AG04450 (cell line): Measurements from ENCODE around the gene RET. TPM values are rescaled to one million over a fixed set of nuclear protein-coding genes. Genes with fewer than 3 reads are reported as not detected.

Experiments
- CTCF ChIA-PET: fragments of 300-600, 350-600 bp; formaldehyde crosslinking; extraction: SDS; loops from one replicate; lab custom pipeline; 2022; ENCODE audit warnings: antibody characterized with exemption, inconsistent platforms; lab: Charles Lee
- POLR2A ChIA-PET: fragments of 350-600 bp; formaldehyde crosslinking; extraction: SDS; loops from one replicate; lab custom pipeline; 2021; ENCODE audit warnings: antibody characterized with exemption, inconsistent platforms; lab: Yijun Ruan, JAX
- DNase-seq: peaks from one replicate; pipeline ENCODE4 v3.0.0-alpha.2; 2011; ENCODE audit warnings: low read depth, low spot score
- H3K27ac ChIP-seq: one replicate; pipeline ENCODE4 v1.5.1; 2012; ENCODE audit warnings: low read depth, low read length, control low read depth
- H3K27me3 ChIP-seq: one replicate; pipeline ENCODE4 v1.6.0; 2012; ENCODE audit warnings: low read length; ENCODE audit not compliant: control insufficient read depth, insufficient read depth
- H3K4me3 ChIP-seq: 2 replicates; pipeline ENCODE4 v1.5.1; 2011; ENCODE audit warnings: mild to moderate bottlenecking, low read depth, low read length, control low read depth
- H3K9me3 ChIP-seq: 2 replicates; pipeline ENCODE4 v1.5.1; 2012; ENCODE audit warnings: low read length; ENCODE audit not compliant: control insufficient read depth, insufficient read depth
- CTCF ChIP-seq: IDR thresholded peaks from 2 replicates; pipeline ENCODE4 v1.5.1; 2011; ENCODE audit warnings: low read depth, low read length, control low read depth, inconsistent platforms
- polyA minus RNA-seq: library from RNA; depleted of rRNA, polyadenylated mRNA; stranded (reverse); fragments of >200 nt; gene quantifications from 2 replicates; pipeline ENCODE4 v1.2.3, GENCODE V29; 2011; rRNA and poly(A)+ RNA removed
- polyA plus RNA-seq: library from polyadenylated mRNA; depleted of rRNA; stranded (reverse); fragments of >200 nt; gene quantifications from 2 replicates; pipeline ENCODE4 v1.2.3, GENCODE V29; 2011; rRNA removed

Gene RET
- polyA plus RNA-seq (0.06 and 0.17 TPM in 2 replicates), polyA minus RNA-seq (0.37 and 0.91 TPM in 2 replicates)

- CTCF ChIA-PET: interaction anchor here (0.6 kb wide), 1 partner anchor 62 kb away, joined by 8 read pairs; no protein-coding TSS in a partner anchor
- POLR2A ChIA-PET: no interaction called here
- no peak within 1 kb of the TSS for H3K27ac ChIP-seq
- TF ChIP-seq CTCF: no peak
- H3K9me3 ChIP-seq: no peaks in the 10 kb centered on the region
- H3K27me3 ChIP-seq: peaks cover 36% of the 10 kb centered on the region
- no peak for DNase-seq
- no peak within 1 kb of the TSS for H3K4me3 ChIP-seq
Measured at GRCh38 chr10:43076876-43077420, at the start of gene RET. Gene RET, plus strand, starts transcription at chr10:43077069. Its CDS starts 190 bp downstream, at chr10:43077259.

DNA sequence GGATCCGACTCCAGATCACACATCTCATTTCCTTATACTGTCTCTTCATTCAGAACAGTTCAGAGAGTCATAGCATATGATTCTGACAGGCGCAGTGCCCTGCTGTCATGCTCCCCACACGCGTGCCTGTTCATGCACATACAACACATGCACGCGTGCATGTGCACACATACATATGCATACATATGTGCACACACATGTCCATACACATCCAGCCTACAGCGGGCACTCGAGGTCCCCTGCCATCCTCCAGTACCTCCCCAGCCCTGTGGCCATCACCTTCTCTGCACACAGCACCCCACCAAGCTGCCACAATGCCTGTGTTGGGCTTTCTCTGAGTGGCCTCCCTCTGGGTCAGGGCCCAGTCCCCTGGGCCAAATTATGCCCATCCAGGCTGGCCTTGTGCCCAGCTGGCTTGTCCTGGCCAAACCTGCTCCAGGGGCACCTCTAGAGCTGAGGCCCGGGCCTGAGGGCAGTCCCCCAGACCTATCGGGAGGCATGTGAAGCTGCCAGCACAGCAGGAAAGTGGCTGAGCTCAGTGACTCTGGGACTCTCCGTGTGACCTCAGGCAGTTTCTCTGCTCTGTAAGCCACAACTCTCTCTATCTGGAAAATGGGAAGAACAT is 49.4 kb upstream of the RET start:
- Histone ChIP-seq H3K9me3 (no peaks in the 10 kb centered on the region; the same call in 1 of the 2 replicates), H3K27ac (no peak overlapping the region), H3K27me3 (no peaks in the 10 kb centered on the region), H3K4me3 (no peak overlapping the region)
- POLR2A ChIA-PET: no interaction called here
- CTCF ChIA-PET: interaction anchor here (0.5 kb wide), 1 partner anchor 71 kb away, joined by 4 read pairs; no protein-coding TSS in a partner anchor
- no peak for DNase-seq
- no peak for TF ChIP-seq CTCF

- Histone ChIP-seq H3K27ac (no peak overlapping the region), H3K27me3 (no peaks in the 10 kb centered on the region), H3K4me3 (no peak overlapping the region), H3K9me3 (no peaks in the 10 kb centered on the region; the same call in 1 of the 2 replicates)
- no peak for DNase-seq
- TF ChIP-seq CTCF: no peak
- ChIA-PET POLR2A (no interaction called here), CTCF (interaction anchor here (0.5 kb wide), 1 partner anchor 70 kb away, joined by 4 read pairs; no protein-coding TSS in a partner anchor)
Measured at GRCh38 chr10:43028143-43028542, 48.7 kb upstream of the RET start.

GRCh38 chr10:43029043-43029442 is 47.8 kb upstream of the RET start:
- CTCF ChIA-PET: no interaction called here
- H3K27me3 ChIP-seq: no peaks in the 10 kb centered on the region
- H3K9me3 ChIP-seq: no peaks in the 10 kb centered on the region; the same call in 1 of the 2 replicates
- POLR2A ChIA-PET: no interaction called here
- H3K27ac ChIP-seq: no peak overlapping the region
- no peak for DNase-seq
- H3K4me3 ChIP-seq: no peak overlapping the region
- TF ChIP-seq CTCF: no peak

DNA sequence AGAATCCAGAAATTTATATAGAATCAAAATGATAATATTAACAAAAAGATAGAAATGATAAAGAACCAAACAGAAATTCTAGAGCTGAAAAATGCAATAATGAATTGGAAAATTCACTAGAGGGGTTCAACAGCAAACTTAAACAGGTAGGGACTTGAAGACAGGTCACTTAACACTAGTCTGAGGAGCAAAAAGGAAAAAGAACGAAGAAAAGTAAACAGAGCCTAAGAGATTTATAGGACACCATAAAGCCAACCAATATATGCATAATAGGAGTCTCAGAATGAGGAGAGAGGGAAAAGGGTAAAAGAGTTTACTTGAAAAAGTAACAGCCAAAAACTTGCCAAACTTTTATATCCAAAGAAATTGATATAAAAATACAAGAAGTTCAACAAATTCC is 44.3 kb upstream of the RET start:
- no peak for TF ChIP-seq CTCF
- no peak for DNase-seq
- no peaks in the 10 kb centered on the region for H3K27me3 ChIP-seq
- ChIA-PET CTCF (no interaction called here), POLR2A (no interaction called here)
- no peak overlapping the region for H3K4me3 ChIP-seq
- H3K27ac ChIP-seq: no peak overlapping the region
- H3K9me3 ChIP-seq: no peaks in the 10 kb centered on the region
